ENCODE results near the gene BCL11B. TPM values are rescaled to one million over a fixed set of nuclear protein-coding genes. Genes with fewer than 3 reads are reported as not detected.

BCL11B gene
- total and polyA plus RNA-seq, 2 of the 8 experiments (the other 6 are each of a cell fraction or from before 2014, with no cell fraction given) = 0.63 to 5.9 TPM

- H3K79me2 ChIP-seq (ENCODE audit: control insufficient read depth in 1 of 2, insufficient read depth in 2 of 2, low read length in 2 of 2) = no peaks in the 10 kb centered on the region
- no peak overlapping the region for H3K4me2 ChIP-seq (ENCODE audit: insufficient read depth in 1 of 2, low read depth in 2 of 2, low read length in 2 of 2)
- H3K4ac ChIP-seq (replicated peaks; ENCODE audit: insufficient read length, low read depth, low read length) = no peak overlapping the region
- no peak overlapping the region for H3K27ac ChIP-seq (ENCODE audit: low read depth, low read length)
- H4K8ac ChIP-seq (ENCODE audit: extremely low read depth, insufficient read depth, low read length) = no peak overlapping the region
- no peak overlapping the region for H3K4me3 ChIP-seq (ENCODE audit: extremely low read depth in 1 of 4, insufficient read depth in 2 of 4, low read depth in 3 of 4, low read length in 4 of 4)
- no peak overlapping the region for H2BK15ac ChIP-seq (ENCODE audit: low read length)
- no peak overlapping the region for H3K23ac ChIP-seq (ENCODE audit: insufficient read length)
- POLR2A ChIA-PET (ENCODE audit: partially characterized antibody) = no interaction called here
- no peak overlapping the region for H3K9ac ChIP-seq (replicated peaks in 1 of 4; ENCODE audit: extremely low read depth in 1 of 4, low read depth in 3 of 4, low read length in 3 of 4)
- 85% methylated on average over 8 of the region's 8 CpGs; no CpG with 5 or more reads in 1 of the 2 experiments for WGBS, 2 experiments (ENCODE audit: extremely low coverage in 1 of 2, insufficient coverage in 1 of 2, insufficient read length in 1 of 2, insufficient replicate concordance in 2 of 2, low coverage in 1 of 2, low lambda C conversion rate in 2 of 2, missing lambda C conversion rate in 1 of 2)
- no peaks in the 10 kb centered on the region for H4K20me1 ChIP-seq (replicated peaks in 1 of 2; ENCODE audit: control insufficient read depth in 1 of 2, insufficient read depth in 2 of 2, low read length in 2 of 2)
- no peak overlapping the region for H3K18ac ChIP-seq (ENCODE audit: extremely low read depth, low read length)
- FAIRE-seq = no peak
- H2AFZ ChIP-seq (ENCODE audit: low read length) = no peak overlapping the region
- H2BK120ac ChIP-seq (replicated peaks; ENCODE audit: low read depth, low read length) = no peak overlapping the region
- H2BK12ac ChIP-seq (ENCODE audit: low read depth, low read length) = no peak overlapping the region
- no peaks in the 10 kb centered on the region; a peak in 1 of 7 replicates for H3K27me3 ChIP-seq (replicated peaks in 1 of 4; ENCODE audit: control insufficient read depth in 3 of 4, extremely low read depth in 1 of 4, insufficient read depth in 3 of 4, low read length in 3 of 4)
- no peak overlapping the region for H4K5ac ChIP-seq (ENCODE audit: insufficient read length, low read depth, low read length)
- no peak for TF ChIP-seq POLR2AphosphoS5 (IDR thresholded peaks at IDR 0.05; ENCODE audit: low read depth, low read length)
- no peak for TF ChIP-seq KDM5A (IDR thresholded peaks at IDR 0.05; ENCODE audit: low read length)
- no peak for TF ChIP-seq NANOG (IDR thresholded peaks at IDR 0.05; ENCODE audit: insufficient read depth, low read depth, low read length, poor library complexity, severe bottlenecking)
- TF ChIP-seq TEAD4 (IDR thresholded peaks at IDR 0.05; ENCODE audit: low read depth, low read length) = no peak
- TF ChIP-seq SAP30 (IDR thresholded peaks at IDR 0.05; ENCODE audit: insufficient read depth, insufficient replicate concordance, low read length) = no peak
- no peak for TF ChIP-seq BRCA1 (IDR thresholded peaks at IDR 0.05; ENCODE audit: low read depth, low read length)
- no peak for TF ChIP-seq EGR1 (IDR thresholded peaks at IDR 0.05; ENCODE audit: borderline replicate concordance, low read depth, low read length)
- H2BK5ac ChIP-seq (ENCODE audit: low read depth, low read length) = no peak overlapping the region
- no peak overlapping the region for H2AK5ac ChIP-seq (ENCODE audit: low read depth, low read length)
- CTCF ChIA-PET (ENCODE audit: partially characterized antibody) = interaction anchor here (0.8 to 2.2 kb wide), 4 partner anchors 27 to 385 kb away, joined by 3 to 5 read pairs (median 3); no protein-coding TSS in a partner anchor
- H3K23me2 ChIP-seq (ENCODE audit: low read depth, low read length) = no peaks in the 10 kb centered on the region; the same call in 1 of the 2 replicates
- no peak overlapping the region for H4K91ac ChIP-seq (replicated peaks; ENCODE audit: insufficient read length, low read length)
- no peak overlapping the region for H3K14ac ChIP-seq (ENCODE audit: insufficient read length)
- 0 out of 4 replicates have a peak, but pooled peaks cover 0 to 2% of the 10 kb centered on the region in 2 experiments for H3K9me3 ChIP-seq (ENCODE audit: insufficient read depth in 2 of 2, low read depth in 1 of 2, low read length in 1 of 2)
- peaks cover 0 to 14% (median 6%) of the 10 kb centered on the region in 4 experiments; a peak in 5 of 7 replicates for H3K4me1 ChIP-seq (replicated peaks in 1 of 4; ENCODE audit: control insufficient read depth in 3 of 4, insufficient read depth in 4 of 4, low read length in 3 of 4)
- no peak overlapping the region for H3K56ac ChIP-seq (replicated peaks; ENCODE audit: insufficient read length, low read depth, low read length)
- H3K79me1 ChIP-seq (ENCODE audit: low read depth, low read length) = no peaks in the 10 kb centered on the region
- no peaks in the 10 kb centered on the region for H3K36me3 ChIP-seq (ENCODE audit: control insufficient read depth in 2 of 4, insufficient read depth in 4 of 4, low read length in 3 of 4)
- H2BK20ac ChIP-seq (ENCODE audit: low read length) = no peak overlapping the region
- no peak for DNase-seq (ENCODE audit: low read depth in 1 of 2, low spot score in 2 of 2)
Measured at GRCh38 chr14:99315197-99315596, 43.2 kb upstream of the BCL11B start.

Data from H1 (cell line).